CD4-positive, alpha-beta T cell treated with Interleukin-6 for 4 hours (primary cell): ENCODE measurements around the gene VPS29.

Experiments
- DNase-seq: peaks from one replicate; pipeline ENCODE4 v3.0.0-alpha.2; 2020; ENCODE audit warnings: mixed read lengths

Gene VPS29

GRCh38 chr12:110444455-110444854 lies 57.5 kb downstream of the VPS29 start:
- no peak for DNase-seq
